Measurements from ENCODE around the gene MMRN2. TPM values are rescaled to one million over a fixed set of nuclear protein-coding genes. Genes with fewer than 3 reads are reported as not detected.
A peak's percentile ranks its signal among the peaks of the same experiment; 100 is the strongest.
"Not testable (repeated sequence)": the region's sequence is repeated elsewhere in the genome, so short reads cannot be mapped to it uniquely, and the experiment has no call there.

MMRN2 gene
- total RNA-seq, 1 experiment from 2014 or later: 0.64 TPM

GRCh38 chr10:86952106-86952505 is 5.3 kb downstream of the MMRN2 start:
- Histone ChIP-seq H3K36me3 (ENCODE audit: control insufficient read depth, insufficient read depth, low read length) (no peaks in the 10 kb centered on the region), H3K27me3 (replicated peaks; ENCODE audit: control insufficient read depth, insufficient read depth, low read length) (no peaks in the 10 kb centered on the region), H3K4me1 (no peaks in the 10 kb centered on the region), H3K4me3 (ENCODE audit: low read depth, low read length) (no peak overlapping the region), H3K9me3 (peaks cover 17% of the 10 kb centered on the region)
- Mint-ChIP-seq H3K9me3 (ENCODE audit: unreplicated experiment) (peaks cover 13% of the 10 kb centered on the region), H3K4me3 (ENCODE audit: unreplicated experiment) (no peak overlapping the region), H3K27me3 (ENCODE audit: insufficient read depth, unreplicated experiment) (no peaks in the 10 kb centered on the region), H3K36me3 (ENCODE audit: insufficient read depth, unreplicated experiment) (no peaks in the 10 kb centered on the region), H3K27ac (ENCODE audit: unreplicated experiment) (no peak overlapping the region), H3K4me1 (ENCODE audit: low read depth, unreplicated experiment) (no peaks in the 10 kb centered on the region)
- TF ChIP-seq CTCF (IDR thresholded peaks at IDR 0.05; ENCODE audit: insufficient read depth in 1 of 2, low read depth in 1 of 2, low read length in 1 of 2, severe bottlenecking in 1 of 2, unreplicated experiment in 1 of 2): no peak
- ChIA-PET POLR2A (no interaction called here), CTCF (no interaction called here)
- intact Hi-C loops (cut with micrococcal nuclease; ENCODE audit: unreplicated experiment): no loop called here
- no TSS peak for BruUV-seq (replicated peaks)
- DNase-seq: no peak

- peaks cover 17% of the 10 kb centered on the region for H3K9me3 ChIP-seq
- no peaks in the 10 kb centered on the region for H3K36me3 Mint-ChIP-seq (ENCODE audit: insufficient read depth, unreplicated experiment)
- H3K27ac Mint-ChIP-seq (ENCODE audit: unreplicated experiment): no peak overlapping the region
- BruUV-seq (replicated peaks): no TSS peak
- H3K4me1 ChIP-seq: no peaks in the 10 kb centered on the region
- H3K4me3 Mint-ChIP-seq (ENCODE audit: unreplicated experiment): no peak overlapping the region
- CTCF ChIA-PET: no interaction called here
- peak in 1 of 2 experiments; percentile 46 for DNase-seq
- POLR2A ChIA-PET: no interaction called here
- no peak overlapping the region for H3K4me3 ChIP-seq (ENCODE audit: low read depth, low read length)
- no peaks in the 10 kb centered on the region for H3K27me3 Mint-ChIP-seq (ENCODE audit: insufficient read depth, unreplicated experiment)
- no peaks in the 10 kb centered on the region for H3K27me3 ChIP-seq (replicated peaks; ENCODE audit: control insufficient read depth, insufficient read depth, low read length)
- no peak for TF ChIP-seq CTCF (IDR thresholded peaks at IDR 0.05; ENCODE audit: insufficient read depth in 1 of 2, low read depth in 1 of 2, low read length in 1 of 2, severe bottlenecking in 1 of 2, unreplicated experiment in 1 of 2)
- no peaks in the 10 kb centered on the region for H3K36me3 ChIP-seq (ENCODE audit: control insufficient read depth, insufficient read depth, low read length)
- no peaks in the 10 kb centered on the region for H3K4me1 Mint-ChIP-seq (ENCODE audit: low read depth, unreplicated experiment)
- intact Hi-C loops (cut with micrococcal nuclease; ENCODE audit: unreplicated experiment): no loop called here
- H3K9me3 Mint-ChIP-seq (ENCODE audit: unreplicated experiment): peaks cover 13% of the 10 kb centered on the region
Observed at GRCh38 chr10:86951184-86951761, 6.1 kb downstream of the MMRN2 start.

GRCh38 chr10:86950349-86950748 is 7.1 kb downstream of the MMRN2 start:
- H3K27me3 ChIP-seq (replicated peaks; ENCODE audit: control insufficient read depth, insufficient read depth, low read length): no peaks in the 10 kb centered on the region
- POLR2A ChIA-PET: no interaction called here
- no peak overlapping the region for H3K27ac Mint-ChIP-seq (ENCODE audit: unreplicated experiment)
- intact Hi-C loops (cut with micrococcal nuclease; ENCODE audit: unreplicated experiment): no loop called here
- H3K27me3 Mint-ChIP-seq (ENCODE audit: insufficient read depth, unreplicated experiment): no peaks in the 10 kb centered on the region
- H3K4me1 Mint-ChIP-seq (ENCODE audit: low read depth, unreplicated experiment): no peaks in the 10 kb centered on the region
- TF ChIP-seq CTCF (IDR thresholded peaks at IDR 0.05; ENCODE audit: insufficient read depth in 1 of 2, low read depth in 1 of 2, low read length in 1 of 2, severe bottlenecking in 1 of 2, unreplicated experiment in 1 of 2): no peak
- H3K36me3 ChIP-seq (ENCODE audit: control insufficient read depth, insufficient read depth, low read length): no peaks in the 10 kb centered on the region
- no peaks in the 10 kb centered on the region for H3K4me1 ChIP-seq
- no peaks in the 10 kb centered on the region for H3K36me3 Mint-ChIP-seq (ENCODE audit: insufficient read depth, unreplicated experiment)
- no peak overlapping the region for H3K4me3 Mint-ChIP-seq (ENCODE audit: unreplicated experiment)
- CTCF ChIA-PET: no interaction called here
- no TSS peak for BruUV-seq (replicated peaks)
- peak in 1 of 2 experiments; percentile 7 for DNase-seq
- peaks cover 13% of the 10 kb centered on the region for H3K9me3 Mint-ChIP-seq (ENCODE audit: unreplicated experiment)
- no peak overlapping the region for H3K4me3 ChIP-seq (ENCODE audit: low read depth, low read length)
- H3K9me3 ChIP-seq: peaks cover 17% of the 10 kb centered on the region

GRCh38 chr10:86947806-86948205 is 9.6 kb downstream of the MMRN2 start:
- BruUV-seq (replicated peaks); H3K4me3 ChIP-seq (ENCODE audit: low read depth, low read length); H3K27ac Mint-ChIP-seq (ENCODE audit: unreplicated experiment); H3K9me3 ChIP-seq; POLR2A ChIA-PET; CTCF ChIA-PET; H3K4me1 Mint-ChIP-seq (ENCODE audit: low read depth, unreplicated experiment); H3K36me3 ChIP-seq (ENCODE audit: control insufficient read depth, insufficient read depth, low read length); DNase-seq; H3K4me3 Mint-ChIP-seq (ENCODE audit: unreplicated experiment); H3K27me3 ChIP-seq (replicated peaks; ENCODE audit: control insufficient read depth, insufficient read depth, low read length); intact Hi-C loops (cut with micrococcal nuclease; ENCODE audit: unreplicated experiment); H3K27me3 Mint-ChIP-seq (ENCODE audit: insufficient read depth, unreplicated experiment); H3K4me1 ChIP-seq; H3K36me3 Mint-ChIP-seq (ENCODE audit: insufficient read depth, unreplicated experiment): not testable (repeated sequence)
- peaks cover 13% of the 10 kb centered on the region for H3K9me3 Mint-ChIP-seq (ENCODE audit: unreplicated experiment)
